MM.1S (cell line): ENCODE results near the gene DDX10.
"Not testable (repeated sequence)": the region's sequence is repeated elsewhere in the genome, so short reads cannot be mapped to it uniquely, and the experiment has no call there.

ENCODE experiments used
- CTCF ChIP-seq: fragments of 300-600 bp; sonication (generic); IDR thresholded peaks from 2 replicates; pipeline ENCODE4 v1.5.1; 2016; ENCODE audit warnings: antibody characterized with exemption, low read length, mixed read lengths
- EZH2 ChIP-seq: fragments of 300-600 bp; sonication (generic); optimal IDR thresholded peaks from 2 replicates; pipeline ENCODE3; 2017; ENCODE audit warnings: low read depth, mild to moderate bottlenecking, antibody characterized with exemption, low read length, mixed read lengths
- EZH2phosphoT487 ChIP-seq: fragments of 300-600 bp; sonication (generic); IDR thresholded peaks from 2 replicates; pipeline ENCODE4 v1.6.1; 2018; ENCODE audit warnings: antibody characterized with exemption, low read length

DNA sequence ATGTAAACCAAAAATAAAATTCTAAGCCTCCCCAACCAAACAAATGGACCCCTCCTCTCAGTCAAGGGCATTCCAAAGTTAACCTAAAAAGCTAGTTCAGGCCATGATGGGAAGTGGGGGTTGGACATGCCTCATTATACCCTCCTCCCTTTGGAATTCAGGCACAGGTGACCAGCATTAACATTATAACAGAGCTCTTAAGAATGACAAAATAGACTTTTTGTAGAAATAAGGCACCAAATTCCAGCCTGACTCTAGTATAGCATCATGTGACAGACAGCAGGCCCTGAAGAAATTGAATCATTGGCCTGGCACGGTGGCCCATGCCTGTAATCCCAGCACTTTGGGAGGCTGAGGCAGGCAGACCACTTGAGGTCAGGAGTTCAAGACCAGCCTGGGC lies 23.1 kb upstream of the DDX10 start:
- TF ChIP-seq CTCF, EZH2phosphoT487, EZH2: not testable (repeated sequence)
